ENCODE results near the gene EFNB2.

EFNB2 gene

DNA sequence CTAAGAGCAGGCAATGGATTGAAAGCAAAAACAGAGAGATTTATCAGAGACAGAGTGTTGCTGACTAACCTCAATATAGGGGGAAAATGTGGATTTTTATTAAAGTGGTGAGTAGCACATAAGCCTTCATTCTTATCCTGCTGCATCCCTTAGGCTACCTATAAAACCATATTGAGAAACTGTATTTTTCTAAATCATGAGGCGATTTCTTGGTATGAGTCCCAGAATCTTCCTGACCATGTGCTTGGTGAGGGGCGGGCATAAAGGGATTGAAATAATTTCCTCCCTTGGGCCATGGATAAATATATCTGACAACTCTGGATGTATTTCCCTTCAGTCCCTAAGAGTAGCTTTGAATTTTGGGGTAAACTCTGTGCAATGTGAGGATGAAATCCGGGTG, 72.8 kb downstream of the EFNB2 start:
- no peaks in the 10 kb centered on the region for H3K27me3 ChIP-seq (ENCODE audit: control insufficient read depth in 2 of 2, insufficient read depth in 2 of 2, low read length in 2 of 2)
- H3K36me3 ChIP-seq (ENCODE audit: control insufficient read depth in 2 of 2, insufficient read depth in 2 of 2, low read length in 2 of 2) = no peaks in the 10 kb centered on the region
- H3K4me1 ChIP-seq (ENCODE audit: control insufficient read depth in 2 of 2, insufficient read depth in 2 of 2, low read length in 2 of 2) = no peaks in the 10 kb centered on the region
- H3K9ac ChIP-seq (ENCODE audit: low read depth in 1 of 2, low read length in 2 of 2) = no peak overlapping the region
- H3K27ac ChIP-seq (ENCODE audit: low read depth in 2 of 2, low read length in 2 of 2) = no peak overlapping the region
- H3K4me3 ChIP-seq (ENCODE audit: low read length in 2 of 2) = no peak overlapping the region
- no peaks in the 10 kb centered on the region for H3K9me3 ChIP-seq (ENCODE audit: control insufficient read depth in 2 of 2, low read length in 2 of 2)

DNA sequence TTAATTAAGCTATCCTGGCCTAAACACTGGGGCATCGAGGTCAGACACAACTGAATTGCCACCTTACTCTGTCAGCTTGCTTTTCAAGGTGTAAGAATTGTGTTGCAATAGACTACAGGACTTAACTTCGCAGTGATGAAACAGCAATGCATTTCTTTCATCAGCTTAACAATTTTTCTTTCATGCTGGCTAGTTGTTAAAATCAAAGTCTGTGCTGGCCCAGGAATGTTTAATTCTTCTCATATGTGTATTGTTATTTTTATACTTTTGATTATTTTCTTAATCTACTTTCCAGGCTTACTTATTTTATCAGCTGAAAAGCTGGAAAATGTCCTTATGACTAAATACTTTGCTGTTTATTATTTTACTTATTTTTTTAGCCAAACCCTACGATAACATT, 79.7 kb downstream of the EFNB2 start:
- no peaks in the 10 kb centered on the region for H3K4me1 ChIP-seq (ENCODE audit: control insufficient read depth in 2 of 2, insufficient read depth in 2 of 2, low read length in 2 of 2)
- no peak overlapping the region for H3K9ac ChIP-seq (ENCODE audit: low read depth in 1 of 2, low read length in 2 of 2)
- H3K9me3 ChIP-seq (ENCODE audit: control insufficient read depth in 2 of 2, low read length in 2 of 2) = no peaks in the 10 kb centered on the region
- no peak overlapping the region for H3K27ac ChIP-seq (ENCODE audit: low read depth in 2 of 2, low read length in 2 of 2)
- H3K36me3 ChIP-seq (ENCODE audit: control insufficient read depth in 2 of 2, insufficient read depth in 2 of 2, low read length in 2 of 2) = no peaks in the 10 kb centered on the region
- no peak overlapping the region for H3K4me3 ChIP-seq (ENCODE audit: low read length in 2 of 2)
- H3K27me3 ChIP-seq (ENCODE audit: control insufficient read depth in 2 of 2, insufficient read depth in 2 of 2, low read length in 2 of 2) = no peaks in the 10 kb centered on the region

DNA sequence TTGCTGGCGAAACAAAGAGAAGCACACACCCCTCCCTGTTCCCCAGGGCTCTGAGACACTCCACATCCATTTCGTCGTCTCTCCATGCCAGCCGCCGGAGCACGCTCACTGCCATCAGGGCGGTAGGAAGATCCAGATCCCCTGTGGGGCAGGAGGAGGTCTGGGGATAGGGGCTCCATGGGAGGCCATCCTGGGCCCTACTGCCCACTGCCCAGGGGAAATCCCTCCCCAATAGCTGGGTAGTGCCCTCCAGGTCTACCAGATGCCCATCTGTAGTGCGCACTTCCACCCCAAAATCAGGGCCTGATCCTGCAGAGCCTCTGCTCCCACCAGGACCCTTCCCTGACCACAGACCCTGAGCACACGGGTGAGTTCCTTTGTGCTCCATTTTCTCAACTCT, 80.3 kb downstream of the EFNB2 start:
- Histone ChIP-seq H3K36me3 (ENCODE audit: control insufficient read depth in 2 of 2, insufficient read depth in 2 of 2, low read length in 2 of 2) (no peaks in the 10 kb centered on the region), H3K4me1 (ENCODE audit: control insufficient read depth in 2 of 2, insufficient read depth in 2 of 2, low read length in 2 of 2) (no peaks in the 10 kb centered on the region), H3K9me3 (ENCODE audit: control insufficient read depth in 2 of 2, low read length in 2 of 2) (no peaks in the 10 kb centered on the region), H3K4me3 (ENCODE audit: low read length in 2 of 2) (no peak overlapping the region), H3K27ac (ENCODE audit: low read depth in 2 of 2, low read length in 2 of 2) (no peak overlapping the region), H3K27me3 (ENCODE audit: control insufficient read depth in 2 of 2, insufficient read depth in 2 of 2, low read length in 2 of 2) (no peaks in the 10 kb centered on the region), H3K9ac (ENCODE audit: low read depth in 1 of 2, low read length in 2 of 2) (no peak overlapping the region)

- no peaks in the 10 kb centered on the region for H3K4me1 ChIP-seq (ENCODE audit: control insufficient read depth in 2 of 2, insufficient read depth in 2 of 2, low read length in 2 of 2)
- H3K4me3 ChIP-seq (ENCODE audit: low read length in 2 of 2) = no peak overlapping the region
Observed at GRCh38 chr13:106453101-106453500, 82.4 kb downstream of the EFNB2 start.

GRCh38 chr13:106450991-106451390, 84.5 kb downstream of the EFNB2 start:
- H3K4me1 ChIP-seq (ENCODE audit: control insufficient read depth in 2 of 2, insufficient read depth in 2 of 2, low read length in 2 of 2) = no peaks in the 10 kb centered on the region
- H3K9me3 ChIP-seq (ENCODE audit: control insufficient read depth in 2 of 2, low read length in 2 of 2) = no peaks in the 10 kb centered on the region
- no peak overlapping the region for H3K4me3 ChIP-seq (ENCODE audit: low read length in 2 of 2)
- H3K27me3 ChIP-seq (ENCODE audit: control insufficient read depth in 2 of 2, insufficient read depth in 2 of 2, low read length in 2 of 2) = no peaks in the 10 kb centered on the region
- no peak overlapping the region for H3K27ac ChIP-seq (ENCODE audit: low read depth in 2 of 2, low read length in 2 of 2)
- H3K36me3 ChIP-seq (ENCODE audit: control insufficient read depth in 2 of 2, insufficient read depth in 2 of 2, low read length in 2 of 2) = no peaks in the 10 kb centered on the region
- no peak overlapping the region for H3K9ac ChIP-seq (ENCODE audit: low read depth in 1 of 2, low read length in 2 of 2)

More at GRCh38 chr13:106453101-106453500, 82.4 kb downstream of the EFNB2 start:
- Histone ChIP-seq H3K9me3 (ENCODE audit: control insufficient read depth in 2 of 2, low read length in 2 of 2) (no peaks in the 10 kb centered on the region), H3K27ac (ENCODE audit: low read depth in 2 of 2, low read length in 2 of 2) (no peak overlapping the region), H3K9ac (ENCODE audit: low read depth in 1 of 2, low read length in 2 of 2) (no peak overlapping the region), H3K27me3 (ENCODE audit: control insufficient read depth in 2 of 2, insufficient read depth in 2 of 2, low read length in 2 of 2) (no peaks in the 10 kb centered on the region), H3K36me3 (ENCODE audit: control insufficient read depth in 2 of 2, insufficient read depth in 2 of 2, low read length in 2 of 2) (no peaks in the 10 kb centered on the region)

DNA sequence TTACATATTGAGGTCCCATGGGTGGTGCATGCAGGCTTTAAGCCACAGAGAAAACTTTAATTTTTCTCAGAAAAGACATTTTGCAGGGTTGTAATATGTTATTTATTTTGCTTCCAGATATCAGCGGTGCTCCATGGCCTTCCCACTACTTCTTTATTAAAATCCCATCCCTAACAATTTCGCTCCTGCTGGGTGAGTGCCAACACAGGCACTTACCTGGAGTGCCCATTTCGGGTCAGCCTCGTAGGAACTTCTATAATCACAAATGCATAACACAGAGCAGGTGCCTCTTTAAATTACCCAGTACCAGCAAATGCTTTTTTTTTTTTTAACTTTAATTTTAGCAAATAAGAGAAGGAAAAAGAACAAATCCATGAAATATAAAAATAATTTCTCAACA, 86.4 kb downstream of the EFNB2 start:
- Histone ChIP-seq H3K4me1 (ENCODE audit: control insufficient read depth in 2 of 2, insufficient read depth in 2 of 2, low read length in 2 of 2) (no peaks in the 10 kb centered on the region), H3K4me3 (ENCODE audit: low read length in 2 of 2) (no peak overlapping the region), H3K9ac (ENCODE audit: low read depth in 1 of 2, low read length in 2 of 2) (no peak overlapping the region), H3K27me3 (ENCODE audit: control insufficient read depth in 2 of 2, insufficient read depth in 2 of 2, low read length in 2 of 2) (no peaks in the 10 kb centered on the region), H3K9me3 (ENCODE audit: control insufficient read depth in 2 of 2, low read length in 2 of 2) (no peaks in the 10 kb centered on the region), H3K36me3 (ENCODE audit: control insufficient read depth in 2 of 2, insufficient read depth in 2 of 2, low read length in 2 of 2) (no peaks in the 10 kb centered on the region), H3K27ac (ENCODE audit: low read depth in 2 of 2, low read length in 2 of 2) (no peak overlapping the region)

DNA sequence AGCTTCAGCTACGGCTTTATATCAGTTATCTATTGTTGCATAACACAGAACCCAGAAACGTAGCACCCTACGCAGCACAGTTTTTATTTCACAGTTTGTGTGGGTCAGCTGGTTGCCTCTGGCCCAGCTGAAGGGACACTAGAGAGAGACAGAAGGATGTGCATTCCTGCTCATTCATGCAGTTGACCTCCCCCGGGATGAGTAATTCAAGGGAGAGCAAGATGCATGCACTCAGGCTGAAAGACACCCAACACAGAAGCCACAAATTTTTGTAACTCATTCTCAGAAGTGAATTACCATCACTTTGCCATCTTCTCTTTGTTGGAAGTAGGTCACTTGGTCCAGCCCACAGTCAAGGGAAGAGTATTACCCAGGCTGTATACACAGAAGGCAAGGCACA, 89.5 kb downstream of the EFNB2 start:
- Histone ChIP-seq H3K9me3 (ENCODE audit: control insufficient read depth in 2 of 2, low read length in 2 of 2) (no peaks in the 10 kb centered on the region), H3K9ac (ENCODE audit: low read depth in 1 of 2, low read length in 2 of 2) (no peak overlapping the region), H3K4me3 (ENCODE audit: low read length in 2 of 2) (no peak overlapping the region), H3K4me1 (ENCODE audit: control insufficient read depth in 2 of 2, insufficient read depth in 2 of 2, low read length in 2 of 2) (no peaks in the 10 kb centered on the region), H3K27me3 (ENCODE audit: control insufficient read depth in 2 of 2, insufficient read depth in 2 of 2, low read length in 2 of 2) (no peaks in the 10 kb centered on the region), H3K36me3 (ENCODE audit: control insufficient read depth in 2 of 2, insufficient read depth in 2 of 2, low read length in 2 of 2) (no peaks in the 10 kb centered on the region), H3K27ac (ENCODE audit: low read depth in 2 of 2, low read length in 2 of 2) (no peak overlapping the region)

DNA sequence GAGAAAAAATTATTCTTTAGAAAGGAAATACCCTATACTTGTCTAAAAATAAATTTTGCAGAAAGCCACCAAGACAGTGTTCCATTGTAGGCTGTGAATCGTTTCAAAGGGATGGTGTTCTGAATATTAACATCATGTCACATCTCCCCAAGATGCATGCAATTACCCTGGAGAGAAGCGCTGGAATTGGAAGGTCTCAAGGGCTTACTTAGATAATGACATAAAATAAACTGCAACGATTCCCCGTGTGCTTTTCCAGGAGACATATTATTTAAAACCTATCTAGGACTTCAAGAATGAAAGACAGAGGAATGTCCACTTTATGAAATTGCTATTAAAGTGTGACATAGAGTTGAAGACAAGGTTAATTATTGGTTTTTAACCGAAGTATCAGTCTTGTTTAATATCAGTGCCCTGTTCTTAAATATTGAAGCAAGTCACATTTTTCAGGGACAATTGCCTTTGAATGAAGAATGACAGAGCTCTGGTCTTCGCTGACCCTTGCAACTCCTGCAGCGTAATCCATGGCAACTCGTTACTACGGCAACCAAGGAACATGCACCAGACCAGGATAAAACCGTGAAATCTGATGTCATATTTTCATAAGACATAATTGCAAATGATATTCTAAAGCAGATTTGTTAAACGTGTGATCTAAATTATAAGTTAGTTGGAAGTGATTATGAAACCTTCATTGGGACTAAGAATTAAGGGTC, 91.7 kb downstream of the EFNB2 start:
- Histone ChIP-seq H3K4me1 (ENCODE audit: control insufficient read depth in 2 of 2, insufficient read depth in 2 of 2, low read length in 2 of 2) (no peaks in the 10 kb centered on the region), H3K9me3 (ENCODE audit: control insufficient read depth in 2 of 2, low read length in 2 of 2) (no peaks in the 10 kb centered on the region), H3K9ac (ENCODE audit: low read depth in 1 of 2, low read length in 2 of 2) (no peak overlapping the region), H3K27ac (ENCODE audit: low read depth in 2 of 2, low read length in 2 of 2) (no peak overlapping the region), H3K27me3 (ENCODE audit: control insufficient read depth in 2 of 2, insufficient read depth in 2 of 2, low read length in 2 of 2) (no peaks in the 10 kb centered on the region), H3K4me3 (ENCODE audit: low read length in 2 of 2) (no peak overlapping the region), H3K36me3 (ENCODE audit: control insufficient read depth in 2 of 2, insufficient read depth in 2 of 2, low read length in 2 of 2) (no peaks in the 10 kb centered on the region)

- no peaks in the 10 kb centered on the region for H3K4me1 ChIP-seq (ENCODE audit: control insufficient read depth in 2 of 2, insufficient read depth in 2 of 2, low read length in 2 of 2)
- H3K27me3 ChIP-seq (ENCODE audit: control insufficient read depth in 2 of 2, insufficient read depth in 2 of 2, low read length in 2 of 2) = no peaks in the 10 kb centered on the region
- no peak overlapping the region for H3K4me3 ChIP-seq (ENCODE audit: low read length in 2 of 2)
- H3K27ac ChIP-seq (ENCODE audit: low read depth in 2 of 2, low read length in 2 of 2) = no peak overlapping the region
- no peak overlapping the region for H3K9ac ChIP-seq (ENCODE audit: low read depth in 1 of 2, low read length in 2 of 2)
- H3K36me3 ChIP-seq (ENCODE audit: control insufficient read depth in 2 of 2, insufficient read depth in 2 of 2, low read length in 2 of 2) = no peaks in the 10 kb centered on the region
- H3K9me3 ChIP-seq (ENCODE audit: control insufficient read depth in 2 of 2, low read length in 2 of 2) = no peaks in the 10 kb centered on the region
Observed at GRCh38 chr13:106440866-106441265, 94.6 kb downstream of the EFNB2 start.

Measured in mucosa of rectum (tissue), 2 donors.